ENCODE measurements around the gene PRDM16. TPM values are rescaled to one million over a fixed set of nuclear protein-coding genes. Genes with fewer than 3 reads are reported as not detected.
A peak's percentile ranks its signal among the peaks of the same experiment; 100 is the strongest.

Gene PRDM16
- polyA plus RNA-seq, 3 donors, result not detected

GRCh38 chr1:3162322-3162882 is 93.4 kb downstream of the PRDM16 start:
- Mint-ChIP-seq H3K9me3 (peaks cover 0 to 2% (median 0%) of the 10 kb centered on the region in 7 donors), H3K27me3 (ENCODE audit: low read depth in 3 of 3) (peaks cover 25 to 34% (median 27%) of the 10 kb centered on the region in 3 donors), H3K36me3 (no peaks in the 10 kb centered on the region), H3K4me3 (no peak overlapping the region), H3K4me1 (peaks cover 2% of the 10 kb centered on the region), H3K27ac (peak overlapping the region in 1 of 7 donors; percentile 66)
- Histone ChIP-seq H4K20me1 (ENCODE audit: insufficient read depth, low read length) (no peaks in the 10 kb centered on the region), H3K79me2 (ENCODE audit: insufficient read depth, low read length) (no peaks in the 10 kb centered on the region), H3K9ac (ENCODE audit: insufficient read depth, low read length, poor library complexity, severe bottlenecking) (no peak overlapping the region), H3K4me3 (replicated peaks in 1 of 3; ENCODE audit: low read depth in 2 of 3, low read length in 3 of 3) (no peak overlapping the region), H2AFZ (ENCODE audit: insufficient read depth, low read depth, low read length, poor library complexity, severe bottlenecking) (no peak overlapping the region), H3K27me3 (ENCODE audit: control insufficient read depth in 2 of 2, insufficient read depth in 2 of 2, low read length in 2 of 2) (peaks cover 0 to 18% of the 10 kb centered on the region in 2 donors), H3K27ac (ENCODE audit: low read depth in 1 of 2, low read length in 2 of 2) (no peak overlapping the region), H3K4me1 (ENCODE audit: control insufficient read depth in 1 of 2, insufficient read depth in 2 of 2, low read length in 2 of 2) (no peaks in the 10 kb centered on the region), H3K36me3 (replicated peaks in 1 of 2; ENCODE audit: control insufficient read depth in 1 of 2, insufficient read depth in 2 of 2, low read length in 2 of 2) (no peaks in the 10 kb centered on the region), H3K4me2 (replicated peaks; ENCODE audit: extremely low read depth, low read length, poor library complexity, severe bottlenecking) (no peak overlapping the region), H3K9me3 (replicated peaks in 1 of 2; ENCODE audit: control insufficient read depth in 1 of 2, insufficient read depth in 1 of 2, low read length in 2 of 2) (no peaks in the 10 kb centered on the region)
- DNase-seq, result no peak
- intact Hi-C loops (cut with micrococcal nuclease), result no loop called here
- 93% methylated on average over 6 of the region's 27 CpGs for WGBS (ENCODE audit: insufficient coverage)
- TF ChIP-seq CTCF (IDR thresholded peaks at IDR 0.05), result no peak

GRCh38 chr1:3163356-3163755 is 94.4 kb downstream of the PRDM16 start:
- H4K20me1 ChIP-seq (ENCODE audit: insufficient read depth, low read length), result no peaks in the 10 kb centered on the region
- H3K4me2 ChIP-seq (replicated peaks; ENCODE audit: extremely low read depth, low read length, poor library complexity, severe bottlenecking), result no peak overlapping the region
- no peaks in the 10 kb centered on the region for H3K4me1 ChIP-seq (ENCODE audit: control insufficient read depth in 1 of 2, insufficient read depth in 2 of 2, low read length in 2 of 2)
- peaks cover 0 to 18% of the 10 kb centered on the region in 2 donors for H3K27me3 ChIP-seq (ENCODE audit: control insufficient read depth in 2 of 2, insufficient read depth in 2 of 2, low read length in 2 of 2)
- no peak overlapping the region for H3K4me3 ChIP-seq (replicated peaks in 1 of 3; ENCODE audit: low read depth in 2 of 3, low read length in 3 of 3)
- H3K9me3 ChIP-seq (replicated peaks in 1 of 2; ENCODE audit: control insufficient read depth in 1 of 2, insufficient read depth in 1 of 2, low read length in 2 of 2), result no peaks in the 10 kb centered on the region
- H3K79me2 ChIP-seq (ENCODE audit: insufficient read depth, low read length), result no peaks in the 10 kb centered on the region
- Mint-ChIP-seq H3K4me3 (no peak overlapping the region), H3K9me3 (peaks cover 0 to 2% (median 0%) of the 10 kb centered on the region in 7 donors), H3K27me3 (ENCODE audit: low read depth in 3 of 3) (peaks cover 22 to 33% (median 25%) of the 10 kb centered on the region in 3 donors), H3K36me3 (no peaks in the 10 kb centered on the region), H3K27ac (no peak overlapping the region), H3K4me1 (peaks cover 2% of the 10 kb centered on the region)
- 88% methylated on average over 11 of the region's 15 CpGs for WGBS (ENCODE audit: insufficient coverage)
- DNase-seq, result no peak
- H3K9ac ChIP-seq (ENCODE audit: insufficient read depth, low read length, poor library complexity, severe bottlenecking), result no peak overlapping the region
- no peak for TF ChIP-seq CTCF (IDR thresholded peaks at IDR 0.05)
- intact Hi-C loops (cut with micrococcal nuclease), result no loop called here
- H3K36me3 ChIP-seq (replicated peaks in 1 of 2; ENCODE audit: control insufficient read depth in 1 of 2, insufficient read depth in 2 of 2, low read length in 2 of 2), result no peaks in the 10 kb centered on the region
- H2AFZ ChIP-seq (ENCODE audit: insufficient read depth, low read depth, low read length, poor library complexity, severe bottlenecking), result no peak overlapping the region
- no peak overlapping the region for H3K27ac ChIP-seq (ENCODE audit: low read depth in 1 of 2, low read length in 2 of 2)

Measured in CD14-positive monocyte (primary cell).